HFFc6 (cell line): Measurements from ENCODE around the gene ACSF2. TPM values are rescaled to one million over a fixed set of nuclear protein-coding genes. Genes with fewer than 3 reads are reported as not detected.

Experiments
- DNase-seq: peaks from one replicate; pipeline ENCODE4 v3.0.0-alpha.2; 2018
- H3K27ac Mint-ChIP-seq: 2 replicates; pipeline ENCODE4 v1.8.0; 2020; ENCODE audit warnings: mild to moderate bottlenecking, mixed read lengths
- H3K27me3 Mint-ChIP-seq: 2 replicates; pipeline ENCODE4 v1.8.0; 2021; ENCODE audit warnings: mild to moderate bottlenecking, moderate library complexity, mixed read lengths; ENCODE audit not compliant: insufficient read depth
- H3K36me3 Mint-ChIP-seq: 2 replicates; pipeline ENCODE4 v1.8.0; 2021; ENCODE audit warnings: low read depth, mixed read lengths
- H3K4me1 Mint-ChIP-seq: 2 replicates; pipeline ENCODE4 v1.8.0; 2020; ENCODE audit warnings: low read depth, mixed read lengths
- H3K4me3 Mint-ChIP-seq: 2 replicates; pipeline ENCODE4 v1.8.0; 2020; ENCODE audit warnings: mild to moderate bottlenecking, moderate library complexity, mixed read lengths
- H3K9me3 Mint-ChIP-seq: 2 replicates; pipeline ENCODE4 v1.8.0; 2020; ENCODE audit warnings: mild to moderate bottlenecking, mixed read lengths
- CTCF ChIP-seq: fragments of 200-600 bp; sonication (generic); IDR thresholded peaks from 2 replicates; pipeline ENCODE4 v1.5.0; 2021; ENCODE audit warnings: antibody characterized with exemption, mild to moderate bottlenecking
- total RNA-seq, 6 experiments: library from RNA; stranded (reverse); fragmentation: NEBNext Ultra II Directional; extraction: Animal tissue kit (Norgen Biotek cat#: 25700); gene quantifications; 2 replicates in 1 of 6; 3 replicates in 5 of 6; pipeline ENCODE4 v1.2.3, GENCODE V29; 2021

Gene ACSF2
- total RNA-seq, 6 experiments from 2014 or later: 15.3 to 23.3 (median 17.5) TPM

- no peak overlapping the region for H3K4me3 Mint-ChIP-seq
- H3K27me3 Mint-ChIP-seq: no peaks in the 10 kb centered on the region
- no peak for TF ChIP-seq CTCF
- peaks cover 5% of the 10 kb centered on the region for H3K4me1 Mint-ChIP-seq
- DNase-seq: no peak
- no peak overlapping the region for H3K27ac Mint-ChIP-seq
- H3K9me3 Mint-ChIP-seq: no peaks in the 10 kb centered on the region
- H3K36me3 Mint-ChIP-seq: no peaks in the 10 kb centered on the region
Observed at GRCh38 chr17:50445730-50446325, 19.8 kb downstream of the ACSF2 start.

GRCh38 chr17:50447870-50448595, 22.0 kb downstream of the ACSF2 start:
- H3K4me1 Mint-ChIP-seq: peaks cover 15% of the 10 kb centered on the region
- H3K27ac Mint-ChIP-seq: no peak overlapping the region

GRCh38 chr17:50448643-50449042, 22.6 kb downstream of the ACSF2 start:
- DNase-seq: no peak
- TF ChIP-seq CTCF: no peak
- H3K4me1 Mint-ChIP-seq: peaks cover 10% of the 10 kb centered on the region; the same call in 1 of the 2 replicates
- H3K27me3 Mint-ChIP-seq: no peaks in the 10 kb centered on the region
- H3K27ac Mint-ChIP-seq: no peak overlapping the region
- H3K36me3 Mint-ChIP-seq: no peaks in the 10 kb centered on the region
- H3K9me3 Mint-ChIP-seq: no peaks in the 10 kb centered on the region
- no peak overlapping the region for H3K4me3 Mint-ChIP-seq

More at GRCh38 chr17:50447870-50448595, 22.0 kb downstream of the ACSF2 start:
- no peak for TF ChIP-seq CTCF
- Mint-ChIP-seq H3K27me3 (no peaks in the 10 kb centered on the region), H3K36me3 (no peaks in the 10 kb centered on the region), H3K4me3 (no peak overlapping the region), H3K9me3 (no peaks in the 10 kb centered on the region)
- no peak for DNase-seq

- H3K4me1 Mint-ChIP-seq: peaks cover 10% of the 10 kb centered on the region; the same call in 1 of the 2 replicates
- H3K27ac Mint-ChIP-seq: no peak overlapping the region
- no peaks in the 10 kb centered on the region for H3K27me3 Mint-ChIP-seq
- no peaks in the 10 kb centered on the region; the same call in 1 of the 2 replicates for H3K36me3 Mint-ChIP-seq
- no peak for TF ChIP-seq CTCF
- DNase-seq: no peak
- H3K9me3 Mint-ChIP-seq: no peaks in the 10 kb centered on the region
- H3K4me3 Mint-ChIP-seq: no peak overlapping the region
Observed at GRCh38 chr17:50451943-50452629, 26.1 kb downstream of the ACSF2 start.

- TF ChIP-seq CTCF: no peak
- peak; percentile 25 for DNase-seq
Observed at GRCh38 chr17:50452630-50453300, 26.7 kb downstream of the ACSF2 start.

More at GRCh38 chr17:50452630-50453300, 26.7 kb downstream of the ACSF2 start:
- Mint-ChIP-seq H3K36me3 (no peaks in the 10 kb centered on the region; the same call in 1 of the 2 replicates), H3K27me3 (no peaks in the 10 kb centered on the region), H3K4me3 (no peak overlapping the region), H3K4me1 (peaks cover 10% of the 10 kb centered on the region; the same call in 1 of the 2 replicates), H3K27ac (no peak overlapping the region), H3K9me3 (no peaks in the 10 kb centered on the region)
